Activated CD8-positive, alpha-beta T cell treated with anti-CD3 and anti-CD28 coated beads, Interleukin-2, amount 10 ng/mL, durations not matched to agents 7 days and 5 days (primary cell): ENCODE data around the gene PPM1N. TPM values are rescaled to one million over a fixed set of nuclear protein-coding genes. Genes with fewer than 3 reads are reported as not detected.
A peak's percentile ranks its signal among the peaks of the same experiment; 100 is the strongest.

ENCODE experiments used
- ATAC-seq: fragments of 150-1000 bp; cut with Tn5 transposase; one replicate; pipeline ENCODE4 v1.10.0; 2021; ENCODE audit warnings: moderate library complexity
- CTCF ChIA-PET: fragments of 350-600 bp; sonication (Branson Sonifier 250); formaldehyde crosslinking; loops from one replicate; lab custom pipeline; 2021; ENCODE audit warnings: antibody characterized with exemption; lab: Charles Lee
- POLR2A ChIA-PET: fragments of 350-600 bp; sonication (Branson Sonifier 250); formaldehyde crosslinking; loops from one replicate; lab custom pipeline; 2021; ENCODE audit warnings: antibody characterized with exemption; lab: Charles Lee
- DNase-seq: peaks from one replicate; pipeline ENCODE4 v3.0.0-alpha.2; 2020
- H3K27ac Mint-ChIP-seq: one replicate; pipeline ENCODE4 v1.8.0; 2021; ENCODE audit warnings: mild to moderate bottlenecking, mixed read lengths
- H3K27me3 Mint-ChIP-seq: one replicate; pipeline ENCODE4 v1.8.0; 2021; ENCODE audit warnings: low read depth, mixed read lengths
- H3K36me3 Mint-ChIP-seq: one replicate; pipeline ENCODE4 v1.8.0; 2021; ENCODE audit warnings: low read depth, mixed read lengths
- H3K4me1 Mint-ChIP-seq: one replicate; pipeline ENCODE4 v1.8.0; 2021; ENCODE audit warnings: low read depth, mixed read lengths
- H3K4me3 Mint-ChIP-seq: one replicate; pipeline ENCODE4 v1.8.0; 2021; ENCODE audit warnings: mild to moderate bottlenecking, mixed read lengths
- H3K9me3 Mint-ChIP-seq: one replicate; pipeline ENCODE4 v1.8.0; 2022; ENCODE audit warnings: mixed read lengths; ENCODE audit not compliant: insufficient read depth
- total RNA-seq, 2 experiments: library from RNA; stranded (reverse); gene quantifications; one replicate each; pipeline ENCODE4 v1.2.3, GENCODE V29; 2021

The PPM1N gene
- total RNA-seq, 2 experiments from 2014 or later: 1.6 to 3.2 TPM

DNA sequence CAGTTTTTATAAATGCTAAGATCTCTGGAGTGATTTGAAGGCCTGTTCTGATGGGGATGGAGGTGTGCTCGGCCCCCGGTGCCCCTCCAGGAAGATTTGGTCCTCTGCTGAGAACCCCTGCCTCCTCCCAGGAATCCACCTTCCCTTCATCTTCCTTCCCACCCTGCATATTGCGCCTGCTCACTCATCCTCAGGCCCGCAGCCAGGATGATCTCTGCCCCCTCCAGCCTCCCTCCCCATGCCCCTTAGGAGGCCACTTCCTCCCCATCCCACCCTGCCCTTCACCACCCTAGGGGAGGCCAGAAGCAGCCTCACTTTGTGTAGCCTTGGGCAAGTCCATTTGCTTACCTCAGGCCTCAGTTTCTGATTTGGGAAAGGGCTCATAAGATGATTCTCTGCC lies 28.7 kb downstream of the PPM1N start:
- POLR2A ChIA-PET: no interaction called here
- peaks cover 2% of the 10 kb centered on the region for H3K27me3 Mint-ChIP-seq
- peaks cover 63% of the 10 kb centered on the region for H3K36me3 Mint-ChIP-seq

GRCh38 chr19:45527731-45528130 lies 29.5 kb downstream of the PPM1N start:
- CTCF ChIA-PET: interaction anchor here (0.9 to 2.9 kb wide), 2 partner anchors 28 to 30 kb away, joined by 4 to 19 read pairs; no protein-coding TSS in a partner anchor
- H3K27me3 Mint-ChIP-seq: peaks cover 2% of the 10 kb centered on the region
- POLR2A ChIA-PET: no interaction called here
- H3K27ac Mint-ChIP-seq: no peak overlapping the region
- DNase-seq (no peak), ATAC-seq (no peak)
- peaks cover 60% of the 10 kb centered on the region for H3K36me3 Mint-ChIP-seq
- no peak overlapping the region for H3K4me3 Mint-ChIP-seq
- peaks cover 19% of the 10 kb centered on the region for H3K4me1 Mint-ChIP-seq
- H3K9me3 Mint-ChIP-seq: peaks cover 3% of the 10 kb centered on the region

More for the DNA sequence above, 28.7 kb downstream of the PPM1N start:
- DNase-seq: no peak
- Mint-ChIP-seq H3K27ac (no peak overlapping the region), H3K9me3 (peaks cover 3% of the 10 kb centered on the region), H3K4me3 (no peak overlapping the region), H3K4me1 (peaks cover 23% of the 10 kb centered on the region)
- CTCF ChIA-PET: interaction anchor here (0.6 to 2.9 kb wide), 3 partner anchors 29 to 37 kb away, joined by 3 to 19 read pairs (median 4); no protein-coding TSS in a partner anchor
- ATAC-seq: no peak

DNA sequence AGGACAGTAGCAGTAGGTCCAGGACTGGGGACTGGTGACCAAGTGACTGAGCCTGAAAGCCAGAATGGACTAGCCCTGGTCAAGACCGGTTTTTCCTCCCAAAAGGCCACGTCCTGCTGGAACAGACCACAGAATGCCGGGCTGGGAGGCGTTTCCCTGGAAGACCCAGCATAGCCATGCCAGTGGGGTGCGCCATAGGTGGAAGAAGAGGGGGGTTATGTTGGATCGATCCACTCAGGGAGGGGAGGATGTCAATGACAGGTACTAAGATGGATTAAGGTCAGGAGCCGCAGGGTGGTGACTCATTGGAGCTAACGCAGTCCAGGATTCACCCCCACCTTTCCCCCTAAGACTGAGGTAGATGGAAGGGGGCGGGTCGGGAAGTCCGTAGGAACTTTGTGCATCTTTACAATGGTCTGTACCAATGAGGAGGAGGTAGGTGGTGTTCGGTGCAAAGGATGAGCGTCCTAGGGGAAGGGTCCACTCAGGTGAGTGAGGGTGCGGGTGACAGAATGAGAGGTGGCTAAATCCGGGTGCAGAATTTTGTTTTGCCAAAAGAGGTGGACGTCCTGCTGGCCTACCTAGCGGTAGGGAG lies 30.0 kb downstream of the PPM1N start:
- DNase-seq (no peak), ATAC-seq (no peak)
- Mint-ChIP-seq H3K4me3 (no peak overlapping the region), H3K9me3 (peaks cover 3% of the 10 kb centered on the region), H3K27me3 (peaks cover 2% of the 10 kb centered on the region), H3K27ac (no peak overlapping the region), H3K36me3 (peaks cover 58% of the 10 kb centered on the region), H3K4me1 (peaks cover 16% of the 10 kb centered on the region)
- POLR2A ChIA-PET: no interaction called here
- CTCF ChIA-PET: interaction anchor here (2.9 kb wide), 1 partner anchor 29 kb away, joined by 19 read pairs; no protein-coding TSS in a partner anchor

DNA sequence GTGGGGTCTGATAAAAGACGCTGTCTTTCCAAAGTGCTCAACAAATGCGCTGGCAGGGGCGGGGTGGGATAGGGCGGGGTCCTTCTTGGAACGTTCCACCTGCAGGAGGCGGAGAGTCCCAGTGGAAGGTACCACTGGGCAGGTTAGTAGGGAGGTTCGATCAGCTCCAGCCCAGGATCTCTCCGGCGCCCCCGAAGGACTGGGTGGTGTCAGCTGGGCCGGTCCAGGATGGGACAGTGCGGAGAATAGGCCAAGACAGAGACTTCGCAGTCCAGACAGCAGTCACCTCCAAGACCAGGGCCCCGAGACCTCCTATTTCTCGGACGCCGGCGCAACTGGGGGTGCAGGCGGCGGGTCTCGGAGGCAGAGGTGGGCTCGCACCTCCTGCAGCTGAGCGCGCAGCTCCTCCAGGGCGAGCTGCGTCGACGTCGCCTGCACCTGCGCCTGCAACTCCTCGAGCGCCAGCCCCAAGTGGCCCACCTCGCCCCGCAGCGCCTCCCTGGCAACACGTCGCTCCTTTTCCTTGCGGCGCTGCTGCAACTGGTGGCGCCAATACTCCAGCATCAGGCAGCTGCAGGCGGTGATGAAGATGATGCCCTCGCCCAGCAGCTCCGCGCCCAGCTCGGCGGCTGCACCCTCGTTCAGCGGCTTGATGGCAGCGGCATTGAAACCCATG lies 30.6 kb downstream of the PPM1N start:
- no peak for DNase-seq
- Mint-ChIP-seq H3K4me1 (peaks cover 10% of the 10 kb centered on the region), H3K9me3 (peaks cover 3% of the 10 kb centered on the region), H3K36me3 (peaks cover 52% of the 10 kb centered on the region), H3K4me3 (no peak overlapping the region), H3K27ac (no peak overlapping the region), H3K27me3 (peaks cover 2% of the 10 kb centered on the region)
- peak; percentile 31 for ATAC-seq
- ChIA-PET CTCF (interaction anchor here (0.8 kb wide), 1 partner anchor 69 kb away, joined by 4 read pairs; no protein-coding TSS in a partner anchor), POLR2A (no interaction called here)

DNA sequence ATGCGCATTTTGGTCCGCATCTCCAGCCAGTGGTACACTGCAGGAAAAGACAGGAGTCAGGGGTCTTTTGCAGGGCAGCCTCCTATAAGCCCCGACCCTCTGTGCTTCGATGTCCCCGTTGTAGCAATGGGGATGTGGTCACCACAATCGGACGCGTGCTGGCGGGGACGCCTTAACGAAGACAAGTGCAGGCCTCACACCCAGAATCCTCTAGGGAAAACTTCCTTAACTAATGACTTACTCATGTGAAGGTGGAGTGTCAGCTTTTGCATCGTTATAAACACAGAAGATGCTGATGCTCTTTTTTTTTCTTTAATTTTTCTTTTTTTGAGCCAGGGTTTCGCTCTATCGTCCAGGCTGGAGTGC lies 31.2 kb downstream of the PPM1N start:
- Mint-ChIP-seq H3K27me3 (peaks cover 2% of the 10 kb centered on the region), H3K36me3 (peaks cover 47% of the 10 kb centered on the region), H3K9me3 (peaks cover 3% of the 10 kb centered on the region), H3K27ac (no peak overlapping the region), H3K4me3 (no peak overlapping the region), H3K4me1 (peaks cover 7% of the 10 kb centered on the region)
- ATAC-seq (no peak), DNase-seq (no peak)
- CTCF ChIA-PET: interaction anchor here (0.8 kb wide), 1 partner anchor 68 kb away, joined by 4 read pairs; no protein-coding TSS in a partner anchor
- POLR2A ChIA-PET: interaction anchor here (0.6 kb wide), 1 partner anchor 74 kb away, joined by 3 read pairs; no protein-coding TSS in a partner anchor

DNA sequence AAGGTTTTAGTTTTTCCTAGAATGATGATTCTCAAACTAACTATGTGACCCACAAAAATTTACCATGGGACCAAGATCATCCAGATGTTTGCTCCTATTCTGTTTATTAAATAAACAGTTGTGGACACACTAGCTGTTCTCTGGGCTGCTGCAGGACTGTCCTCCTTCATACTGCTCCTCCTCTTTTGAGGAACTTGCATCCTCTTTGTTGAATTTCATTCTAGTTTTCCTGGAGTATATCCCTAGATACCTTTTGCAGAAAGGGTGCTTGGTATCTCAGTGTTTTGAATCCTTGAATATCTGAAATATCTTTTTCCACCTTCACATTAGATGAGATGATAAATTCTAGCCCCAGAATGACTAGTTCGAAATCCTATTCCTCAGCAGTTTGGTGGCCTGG lies 33.1 kb downstream of the PPM1N start:
- H3K36me3 Mint-ChIP-seq: peaks cover 33% of the 10 kb centered on the region
- ATAC-seq: no peak
- H3K9me3 Mint-ChIP-seq: peaks cover 3% of the 10 kb centered on the region
- no peak overlapping the region for H3K27ac Mint-ChIP-seq
- H3K4me3 Mint-ChIP-seq: no peak overlapping the region
- no peak for DNase-seq
- ChIA-PET CTCF (interaction anchor here (0.7 kb wide), 1 partner anchor 27 kb away, joined by 3 read pairs; no protein-coding TSS in a partner anchor), POLR2A (no interaction called here)
- H3K4me1 Mint-ChIP-seq: peaks cover 5% of the 10 kb centered on the region
- peaks cover 2% of the 10 kb centered on the region for H3K27me3 Mint-ChIP-seq

- H3K4me1 Mint-ChIP-seq: peaks cover 2% of the 10 kb centered on the region
- H3K4me3 Mint-ChIP-seq: no peak overlapping the region
- DNase-seq (no peak), ATAC-seq (no peak)
- no peak overlapping the region for H3K27ac Mint-ChIP-seq
- ChIA-PET POLR2A (interaction anchor here (0.7 kb wide), 1 partner anchor 754 kb away, joined by 3 read pairs; no protein-coding TSS in a partner anchor), CTCF (no interaction called here)
- H3K9me3 Mint-ChIP-seq: no peaks in the 10 kb centered on the region
- no peaks in the 10 kb centered on the region for H3K27me3 Mint-ChIP-seq
- peaks cover 3% of the 10 kb centered on the region for H3K36me3 Mint-ChIP-seq
Measured at GRCh38 chr19:45539459-45539858, 41.2 kb downstream of the PPM1N start.

- no peak for DNase-seq
- POLR2A ChIA-PET: no interaction called here
Measured at GRCh38 chr19:45542234-45542668, 44.0 kb downstream of the PPM1N start.

DNA sequence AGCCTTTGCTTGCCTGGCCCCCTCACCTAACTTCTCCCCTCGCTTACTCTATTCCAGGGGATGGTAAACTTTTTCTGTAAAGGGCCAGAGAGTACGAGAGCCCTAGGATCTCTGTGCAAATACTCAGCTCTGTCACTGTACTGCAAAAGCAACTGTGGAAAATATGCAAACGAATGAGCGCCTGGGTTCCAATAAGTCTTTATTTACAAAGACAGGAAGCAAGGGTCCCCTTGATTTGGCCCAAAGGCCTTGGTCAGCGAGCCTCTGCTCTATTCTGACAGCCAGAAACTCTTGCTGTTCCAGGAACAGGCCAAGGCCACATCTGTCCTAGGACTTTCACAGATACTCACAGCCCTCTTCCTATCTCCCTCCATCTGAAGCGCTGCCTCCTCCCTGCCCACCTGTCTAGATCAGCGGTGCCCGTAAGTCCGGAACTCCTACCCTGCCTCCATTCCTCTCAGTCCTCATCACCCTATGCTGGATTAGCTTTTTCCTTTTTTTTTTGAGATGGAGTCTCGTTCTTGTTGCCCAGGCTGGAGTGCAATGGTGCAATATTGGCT lies 49.0 kb downstream of the PPM1N start:
- ATAC-seq (no peak), DNase-seq (no peak)
- Mint-ChIP-seq H3K27ac (no peak overlapping the region), H3K4me3 (no peak overlapping the region), H3K27me3 (no peaks in the 10 kb centered on the region), H3K36me3 (no peaks in the 10 kb centered on the region), H3K4me1 (peaks cover 2% of the 10 kb centered on the region), H3K9me3 (no peaks in the 10 kb centered on the region)
- POLR2A ChIA-PET: no interaction called here
- CTCF ChIA-PET: interaction anchor here (4.5 kb wide), 1 partner anchor 11 kb away, joined by 28 read pairs; no protein-coding TSS in a partner anchor

More at GRCh38 chr19:45542234-45542668, 44.0 kb downstream of the PPM1N start:
- H3K4me1 Mint-ChIP-seq: peaks cover 2% of the 10 kb centered on the region
- H3K4me3 Mint-ChIP-seq: no peak overlapping the region
- H3K36me3 Mint-ChIP-seq: peaks cover 3% of the 10 kb centered on the region
- no peak for ATAC-seq
- no peaks in the 10 kb centered on the region for H3K27me3 Mint-ChIP-seq
- H3K27ac Mint-ChIP-seq: no peak overlapping the region
- no peaks in the 10 kb centered on the region for H3K9me3 Mint-ChIP-seq
- CTCF ChIA-PET: interaction anchor here (4.0 kb wide), 1 partner anchor 16 kb away, joined by 30 read pairs; no protein-coding TSS in a partner anchor

DNA sequence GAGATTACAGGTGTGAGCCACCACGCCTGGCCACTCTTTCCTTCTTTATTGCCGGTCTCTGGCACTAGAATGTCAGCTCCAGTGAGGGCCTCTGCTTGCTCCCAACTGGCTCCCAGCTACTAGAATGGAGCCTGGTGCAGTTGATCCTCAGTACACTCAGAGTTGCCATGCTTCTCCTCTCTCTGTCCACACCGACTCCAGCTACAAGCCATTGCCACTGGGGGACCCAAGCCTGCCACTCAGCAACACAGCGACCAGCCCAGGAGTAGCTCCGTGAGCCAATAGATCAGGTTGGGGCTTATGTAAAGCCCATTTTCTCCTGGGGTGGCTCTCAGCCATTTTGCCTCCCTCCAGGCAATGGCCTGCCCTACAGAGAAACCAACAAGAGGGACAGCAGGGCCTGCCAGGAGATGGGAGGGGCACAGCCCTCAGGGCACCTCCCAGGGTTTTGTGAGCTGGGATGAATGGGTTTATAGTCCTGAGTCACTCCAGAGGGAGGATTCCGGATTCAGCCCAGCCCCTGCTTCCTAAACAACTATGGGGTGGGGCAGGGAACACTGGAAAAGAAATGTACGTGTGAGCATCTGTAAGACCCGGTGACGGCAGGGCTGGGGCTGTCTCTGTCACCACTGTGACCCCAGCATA lies 49.8 kb downstream of the PPM1N start:
- no peak for ATAC-seq
- H3K4me1 Mint-ChIP-seq: peaks cover 2% of the 10 kb centered on the region
- H3K36me3 Mint-ChIP-seq: peaks cover 3% of the 10 kb centered on the region

More for the DNA sequence above, 49.8 kb downstream of the PPM1N start:
- Mint-ChIP-seq H3K4me3 (no peak overlapping the region), H3K27ac (no peak overlapping the region), H3K9me3 (no peaks in the 10 kb centered on the region), H3K27me3 (no peaks in the 10 kb centered on the region)
- CTCF ChIA-PET: interaction anchor here (4.5 kb wide), 1 partner anchor 10 kb away, joined by 28 read pairs; no protein-coding TSS in a partner anchor
- DNase-seq: no peak
- POLR2A ChIA-PET: no interaction called here
